ENCODE results near the gene RAB35. TPM values are rescaled to one million over a fixed set of nuclear protein-coding genes. Genes with fewer than 3 reads are reported as not detected.
A peak's percentile ranks its signal among the peaks of the same experiment; 100 is the strongest.

The RAB35 gene
- total RNA-seq, 2 experiments from 2014 or later, result 61.0 to 64.6 TPM

DNA sequence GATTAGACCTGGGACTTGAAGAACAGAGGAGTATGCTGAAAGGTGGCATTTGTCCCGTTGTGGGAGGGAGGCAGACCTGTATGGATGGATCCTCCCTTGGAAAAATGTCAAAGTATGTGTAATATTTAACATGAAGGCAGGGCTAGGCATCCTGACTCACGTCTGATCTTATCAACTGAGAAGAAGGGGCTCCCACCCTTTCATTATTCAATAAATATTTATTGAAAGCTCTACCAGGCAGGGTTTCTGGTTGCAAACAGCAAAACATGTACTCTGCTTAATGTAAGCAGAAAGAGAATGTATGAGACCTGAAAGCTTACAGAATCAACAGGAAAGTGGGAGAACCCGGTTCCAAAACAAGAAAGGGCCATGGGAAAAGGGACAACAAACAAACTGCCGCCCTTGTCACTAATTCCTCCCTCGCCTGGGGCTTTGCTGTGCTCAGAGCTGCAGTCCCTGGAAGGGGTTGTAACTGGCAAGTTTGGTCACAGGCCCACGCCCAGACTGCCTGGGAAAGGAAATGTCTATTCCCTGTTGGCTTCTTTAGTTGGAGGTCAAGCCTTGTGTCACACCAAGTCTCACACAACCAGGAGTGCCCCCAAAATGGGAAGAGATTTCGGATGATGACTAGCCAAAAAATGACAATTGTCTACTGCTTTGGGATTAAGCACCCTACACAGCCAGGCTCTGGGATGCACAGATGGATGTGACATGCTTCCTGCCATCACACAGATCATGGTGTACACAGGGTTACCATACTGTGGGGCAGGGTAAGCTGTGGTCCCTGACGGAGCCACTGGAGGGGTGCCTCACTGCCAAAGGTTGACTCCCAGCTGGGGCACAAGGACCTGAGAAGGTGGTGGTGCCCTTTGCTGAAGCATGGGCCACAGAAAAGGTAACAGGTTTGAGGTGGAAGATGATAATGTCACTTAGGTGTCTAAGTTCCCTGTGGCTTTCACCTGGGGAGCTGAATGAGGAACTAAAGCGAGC lies 36.8 kb downstream of the RAB35 start:
- Mint-ChIP-seq H3K27ac (no peak overlapping the region), H3K27me3 (ENCODE audit: low read depth) (no peaks in the 10 kb centered on the region), H3K9me3 (ENCODE audit: insufficient read depth) (no peaks in the 10 kb centered on the region), H3K36me3 (ENCODE audit: low read depth) (peaks cover 43% of the 10 kb centered on the region), H3K4me3 (no peak overlapping the region), H3K4me1 (ENCODE audit: low read depth) (peaks cover 17% of the 10 kb centered on the region)
- DNase-seq (no peak), ATAC-seq (no peak)
- ChIA-PET CTCF (interaction anchor here (1.0 kb wide), 1 partner anchor 91 kb away, joined by 4 read pairs; the partner anchor contains the start of gene BICDL1), POLR2A (interaction anchor here (1.0 to 1.1 kb wide), 2 partner anchors 23 to 72 kb away, joined by 3 to 4 read pairs; no protein-coding TSS in a partner anchor)

DNA sequence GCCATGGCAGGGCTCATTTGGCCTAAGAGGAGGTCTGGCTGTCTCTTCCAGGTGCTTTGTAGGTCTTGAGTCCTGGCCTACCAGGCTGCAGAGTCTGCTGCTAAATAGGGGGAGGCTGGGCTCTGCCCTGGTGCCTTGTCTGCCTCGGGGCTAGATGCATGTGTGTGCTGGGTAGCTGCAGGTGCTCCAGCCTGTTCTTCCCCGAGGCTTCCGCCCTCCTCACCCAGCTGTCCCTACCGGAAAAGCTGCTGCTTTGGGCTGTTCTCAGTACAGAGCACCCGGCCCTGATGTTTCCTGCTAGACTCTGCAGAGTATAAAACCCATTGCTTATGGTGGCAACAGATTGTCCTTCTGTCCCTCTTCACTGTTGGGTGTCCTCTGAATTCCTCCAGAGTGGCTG lies 37.7 kb downstream of the RAB35 start:
- peaks cover 24% of the 10 kb centered on the region for H3K4me1 Mint-ChIP-seq (ENCODE audit: low read depth)
- ChIA-PET POLR2A (interaction anchor here (1.1 to 1.2 kb wide), 2 partner anchors 71 to 72 kb away, joined by 4 read pairs; no protein-coding TSS in a partner anchor), CTCF (no interaction called here)
- H3K9me3 Mint-ChIP-seq (ENCODE audit: insufficient read depth), result no peaks in the 10 kb centered on the region
- peak; percentile 58 for ATAC-seq
- DNase-seq, result no peak
- peaks cover 44% of the 10 kb centered on the region for H3K36me3 Mint-ChIP-seq (ENCODE audit: low read depth)
- no peaks in the 10 kb centered on the region for H3K27me3 Mint-ChIP-seq (ENCODE audit: low read depth)
- peak overlapping the region; percentile 47 for H3K27ac Mint-ChIP-seq
- no peak overlapping the region for H3K4me3 Mint-ChIP-seq

DNA sequence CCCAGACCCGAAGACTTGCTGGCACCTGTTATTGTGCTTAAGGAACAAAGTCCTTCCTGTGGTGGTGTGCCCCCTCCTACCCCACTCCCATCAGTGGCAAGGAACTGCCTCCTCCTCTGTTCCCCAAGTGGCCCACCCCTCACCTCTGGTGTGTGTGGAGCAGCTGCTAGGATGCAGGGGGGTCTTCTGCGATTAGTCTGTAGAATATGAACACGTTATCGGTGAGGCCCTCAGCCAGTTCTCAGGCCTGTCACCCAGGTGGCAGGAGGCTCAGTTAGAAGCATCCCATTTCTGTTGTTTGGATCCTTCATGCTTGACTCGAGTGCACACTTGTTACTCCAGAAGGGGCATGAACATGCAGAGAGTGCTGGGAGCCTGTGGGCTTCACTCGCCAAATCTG lies 39.3 kb downstream of the RAB35 start:
- ATAC-seq, result no peak
- ChIA-PET POLR2A (interaction anchor here (0.6 kb wide), 1 partner anchor 47 kb away, joined by 3 read pairs; no protein-coding TSS in a partner anchor), CTCF (no interaction called here)
- no peak for DNase-seq
- H3K4me3 Mint-ChIP-seq, result no peak overlapping the region
- no peak overlapping the region for H3K27ac Mint-ChIP-seq
- no peaks in the 10 kb centered on the region for H3K27me3 Mint-ChIP-seq (ENCODE audit: low read depth)
- peaks cover 53% of the 10 kb centered on the region for H3K36me3 Mint-ChIP-seq (ENCODE audit: low read depth)
- no peaks in the 10 kb centered on the region for H3K9me3 Mint-ChIP-seq (ENCODE audit: insufficient read depth)
- peaks cover 24% of the 10 kb centered on the region for H3K4me1 Mint-ChIP-seq (ENCODE audit: low read depth)

DNA sequence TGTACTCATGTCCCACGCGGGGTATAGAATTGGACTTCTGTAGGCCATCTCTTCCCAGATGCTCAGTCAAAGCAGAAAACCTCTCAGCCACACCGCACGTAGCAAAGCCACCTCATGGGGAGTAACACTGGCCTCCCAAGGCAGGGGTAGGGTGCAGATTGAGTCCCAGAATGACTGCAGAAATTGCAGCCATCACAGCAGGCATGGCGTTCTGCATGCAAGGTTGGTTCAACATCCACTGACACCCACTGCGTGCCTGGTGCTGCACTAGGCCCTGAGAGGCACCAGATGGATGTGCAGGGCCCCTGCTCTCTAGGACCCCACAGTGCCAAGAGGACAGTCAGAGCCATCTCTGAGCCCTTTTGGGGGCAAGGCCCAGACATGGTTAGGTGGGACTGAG lies 39.9 kb downstream of the RAB35 start:
- CTCF ChIA-PET, result interaction anchor here (2.2 kb wide), 1 partner anchor 10 kb away, joined by 10 read pairs; no protein-coding TSS in a partner anchor
- no peak for DNase-seq
- H3K27ac Mint-ChIP-seq, result no peak overlapping the region
- POLR2A ChIA-PET, result no interaction called here
- H3K36me3 Mint-ChIP-seq (ENCODE audit: low read depth), result peaks cover 52% of the 10 kb centered on the region
- no peak overlapping the region for H3K4me3 Mint-ChIP-seq
- no peaks in the 10 kb centered on the region for H3K27me3 Mint-ChIP-seq (ENCODE audit: low read depth)
- H3K9me3 Mint-ChIP-seq (ENCODE audit: insufficient read depth), result no peaks in the 10 kb centered on the region
- peaks cover 21% of the 10 kb centered on the region for H3K4me1 Mint-ChIP-seq (ENCODE audit: low read depth)
- ATAC-seq, result no peak

DNA sequence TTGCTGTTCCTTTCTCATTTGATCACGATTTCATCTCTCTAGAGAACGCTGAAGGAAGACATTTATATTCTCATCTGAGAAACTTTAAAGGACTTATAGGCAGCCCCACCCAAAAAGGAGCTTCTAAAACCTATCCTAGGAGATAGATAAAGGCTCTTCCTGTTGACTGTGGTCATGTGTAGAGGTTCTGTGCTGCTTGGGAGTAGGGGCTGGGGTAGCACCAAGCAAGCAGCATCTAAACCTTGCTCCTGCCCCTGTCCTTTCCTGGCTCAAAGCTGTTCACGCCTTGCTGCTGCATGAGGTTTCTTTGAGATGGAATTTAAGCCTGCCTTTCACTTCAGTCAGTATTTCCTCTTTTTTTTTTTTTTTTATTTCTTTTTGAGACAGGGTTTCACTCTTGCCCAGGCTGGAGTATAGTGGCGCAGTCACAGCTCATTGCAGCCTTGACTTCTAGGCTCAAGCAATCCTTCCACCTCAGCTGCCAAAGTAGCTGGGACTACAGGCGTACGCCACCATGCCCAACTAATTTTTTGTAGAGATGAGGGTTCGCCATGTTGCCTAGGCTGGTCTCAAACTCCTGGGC lies 41.4 kb downstream of the RAB35 start:
- H3K9me3 Mint-ChIP-seq (ENCODE audit: insufficient read depth), result no peaks in the 10 kb centered on the region
- H3K4me3 Mint-ChIP-seq, result no peak overlapping the region
- ChIA-PET CTCF (interaction anchor here (2.2 kb wide), 1 partner anchor 12 kb away, joined by 10 read pairs; no protein-coding TSS in a partner anchor), POLR2A (no interaction called here)
- ATAC-seq (peak; percentile 45), DNase-seq (no peak)
- peaks cover 53% of the 10 kb centered on the region for H3K36me3 Mint-ChIP-seq (ENCODE audit: low read depth)
- H3K4me1 Mint-ChIP-seq (ENCODE audit: low read depth), result peaks cover 19% of the 10 kb centered on the region
- H3K27me3 Mint-ChIP-seq (ENCODE audit: low read depth), result no peaks in the 10 kb centered on the region
- peak overlapping the region; percentile 28 for H3K27ac Mint-ChIP-seq

DNA sequence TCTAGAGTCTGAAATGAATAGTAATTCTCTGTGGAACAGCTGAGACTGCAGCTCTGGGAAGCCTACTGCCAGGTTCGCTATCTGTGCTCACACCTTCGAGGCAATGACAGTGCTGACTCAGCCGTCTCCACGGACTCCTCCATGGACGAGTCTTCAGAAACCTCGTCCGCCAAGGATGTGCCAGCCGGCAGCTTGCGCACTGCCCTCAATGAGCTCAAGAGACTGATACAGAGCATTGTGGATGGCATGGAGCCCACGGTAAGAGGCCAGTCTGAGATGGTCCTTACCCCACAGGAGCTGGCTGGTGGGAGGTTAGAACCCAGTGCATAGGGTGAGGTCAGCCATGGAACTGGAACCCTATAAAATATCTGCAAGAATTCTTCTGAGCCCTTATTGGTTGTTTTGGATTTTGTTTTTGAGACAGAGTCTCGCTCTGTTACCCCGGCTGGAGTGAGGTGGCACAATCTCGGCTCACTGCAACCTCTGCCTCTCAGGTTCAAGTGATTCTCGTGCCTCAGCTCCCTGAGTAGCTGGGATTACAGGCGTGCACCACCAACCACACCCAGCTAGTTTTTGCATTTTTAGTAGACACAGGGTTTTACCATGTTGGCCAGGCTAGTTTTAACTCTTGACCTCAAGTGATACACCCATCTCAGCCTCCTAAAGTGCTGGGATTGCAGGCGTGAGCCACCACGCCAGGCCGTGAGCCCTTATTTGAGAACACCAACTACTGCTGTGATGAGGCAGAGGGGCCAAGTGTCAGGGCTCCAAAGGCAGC lies 43.9 kb downstream of the RAB35 start:
- DNase-seq, result no peak
- Mint-ChIP-seq H3K4me3 (no peak overlapping the region), H3K36me3 (ENCODE audit: low read depth) (peaks cover 49% of the 10 kb centered on the region), H3K9me3 (ENCODE audit: insufficient read depth) (no peaks in the 10 kb centered on the region), H3K27me3 (ENCODE audit: low read depth) (no peaks in the 10 kb centered on the region), H3K27ac (no peak overlapping the region), H3K4me1 (ENCODE audit: low read depth) (peaks cover 14% of the 10 kb centered on the region)
- ChIA-PET CTCF (interaction anchor here (0.8 to 1.1 kb wide), 2 partner anchors 9 to 14 kb away, joined by 3 to 5 read pairs; no protein-coding TSS in a partner anchor), POLR2A (interaction anchor here (1.0 kb wide), 1 partner anchor 129 kb away, joined by 3 read pairs; no protein-coding TSS in a partner anchor)
- ATAC-seq, result no peak

DNA sequence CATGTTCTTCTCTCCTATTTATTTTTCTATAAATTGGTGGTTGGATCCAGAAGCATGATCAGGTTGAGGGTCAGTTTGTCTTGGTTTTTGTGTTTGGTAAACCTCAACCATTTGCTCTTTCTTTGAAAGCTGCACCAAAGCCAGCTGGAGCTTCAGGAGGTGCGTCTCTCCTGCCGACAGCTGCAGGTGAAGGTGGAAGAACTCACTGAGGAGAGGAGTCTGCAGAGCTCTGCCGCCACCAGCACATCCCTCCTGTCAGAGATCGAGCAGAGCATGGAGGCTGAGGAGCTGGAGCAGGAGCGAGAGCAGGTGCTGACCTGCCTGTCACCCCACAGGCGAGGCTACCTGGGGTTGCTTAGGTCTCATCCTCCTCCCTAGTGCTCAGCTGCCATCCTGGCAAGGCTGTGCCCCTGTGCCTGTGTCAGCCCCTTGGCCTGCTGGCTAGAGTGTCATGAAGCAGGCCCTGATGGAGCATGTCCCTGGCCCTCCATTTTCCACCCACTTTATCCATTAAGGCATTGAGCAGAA lies 45.0 kb downstream of the RAB35 start:
- Mint-ChIP-seq H3K36me3 (ENCODE audit: low read depth) (peaks cover 42% of the 10 kb centered on the region), H3K27me3 (ENCODE audit: low read depth) (no peaks in the 10 kb centered on the region), H3K9me3 (ENCODE audit: insufficient read depth) (no peaks in the 10 kb centered on the region), H3K4me3 (no peak overlapping the region), H3K4me1 (ENCODE audit: low read depth) (peaks cover 14% of the 10 kb centered on the region), H3K27ac (no peak overlapping the region)
- POLR2A ChIA-PET, result interaction anchor here (0.5 kb wide), 1 partner anchor 283 kb away, joined by 3 read pairs; no protein-coding TSS in a partner anchor
- ATAC-seq (no peak), DNase-seq (no peak)
- CTCF ChIA-PET, result interaction anchor here (0.7 kb wide), 1 partner anchor 16 kb away, joined by 3 read pairs; no protein-coding TSS in a partner anchor

DNA sequence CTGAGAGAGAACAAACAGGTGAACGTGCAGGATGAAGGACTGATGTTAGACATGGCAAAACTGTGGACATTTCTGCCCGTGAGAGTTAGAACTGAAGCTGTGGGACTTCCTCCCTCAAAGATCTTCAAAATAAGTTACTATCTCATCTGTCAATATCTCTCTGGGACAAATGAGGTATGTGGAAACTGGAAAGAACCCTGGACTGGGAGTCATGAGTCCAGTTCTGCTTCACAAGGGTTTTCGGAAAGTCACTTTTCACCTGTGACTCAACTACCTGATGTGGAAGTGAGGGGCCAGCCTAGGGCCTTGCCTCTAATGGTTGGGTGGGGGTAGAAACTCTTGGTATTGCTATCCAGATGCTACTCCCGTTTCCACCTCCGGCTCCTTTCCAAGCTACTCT lies 47.3 kb downstream of the RAB35 start:
- no peaks in the 10 kb centered on the region for H3K27me3 Mint-ChIP-seq (ENCODE audit: low read depth)
- H3K4me3 Mint-ChIP-seq, result no peak overlapping the region
- POLR2A ChIA-PET, result no interaction called here
- peaks cover 36% of the 10 kb centered on the region for H3K36me3 Mint-ChIP-seq (ENCODE audit: low read depth)
- DNase-seq (no peak), ATAC-seq (no peak)
- CTCF ChIA-PET, result interaction anchor here (0.6 to 1.0 kb wide), 2 partner anchors 9 to 18 kb away, joined by 3 read pairs; no protein-coding TSS in a partner anchor
- no peak overlapping the region for H3K27ac Mint-ChIP-seq
- H3K4me1 Mint-ChIP-seq (ENCODE audit: low read depth), result peaks cover 3% of the 10 kb centered on the region
- no peaks in the 10 kb centered on the region for H3K9me3 Mint-ChIP-seq (ENCODE audit: insufficient read depth)

DNA sequence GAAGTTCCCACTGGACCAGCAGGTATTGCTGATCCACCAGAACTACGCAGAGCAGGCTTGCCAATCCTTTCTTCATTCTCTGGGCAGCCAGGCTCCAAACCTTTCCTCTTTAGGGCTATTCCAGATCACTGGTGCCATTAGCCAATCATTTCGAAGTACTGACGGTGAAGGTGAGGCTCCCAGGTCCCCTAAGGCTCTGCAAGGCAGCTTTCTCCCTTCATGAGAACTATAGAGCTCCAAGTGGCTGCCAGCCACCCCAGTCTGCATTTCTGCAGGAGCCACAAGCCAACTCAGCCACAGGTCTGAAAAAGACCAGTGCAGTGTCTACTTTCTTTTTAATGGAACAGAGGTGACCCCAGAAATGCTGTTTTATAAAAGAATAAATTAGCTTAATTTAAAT lies 48.7 kb downstream of the RAB35 start:
- POLR2A ChIA-PET, result no interaction called here
- ATAC-seq (no peak), DNase-seq (no peak)
- Mint-ChIP-seq H3K27me3 (ENCODE audit: low read depth) (no peaks in the 10 kb centered on the region), H3K4me1 (ENCODE audit: low read depth) (no peaks in the 10 kb centered on the region), H3K36me3 (ENCODE audit: low read depth) (peaks cover 29% of the 10 kb centered on the region), H3K9me3 (ENCODE audit: insufficient read depth) (no peaks in the 10 kb centered on the region), H3K4me3 (no peak overlapping the region), H3K27ac (no peak overlapping the region)
- CTCF ChIA-PET, result no interaction called here

DNA sequence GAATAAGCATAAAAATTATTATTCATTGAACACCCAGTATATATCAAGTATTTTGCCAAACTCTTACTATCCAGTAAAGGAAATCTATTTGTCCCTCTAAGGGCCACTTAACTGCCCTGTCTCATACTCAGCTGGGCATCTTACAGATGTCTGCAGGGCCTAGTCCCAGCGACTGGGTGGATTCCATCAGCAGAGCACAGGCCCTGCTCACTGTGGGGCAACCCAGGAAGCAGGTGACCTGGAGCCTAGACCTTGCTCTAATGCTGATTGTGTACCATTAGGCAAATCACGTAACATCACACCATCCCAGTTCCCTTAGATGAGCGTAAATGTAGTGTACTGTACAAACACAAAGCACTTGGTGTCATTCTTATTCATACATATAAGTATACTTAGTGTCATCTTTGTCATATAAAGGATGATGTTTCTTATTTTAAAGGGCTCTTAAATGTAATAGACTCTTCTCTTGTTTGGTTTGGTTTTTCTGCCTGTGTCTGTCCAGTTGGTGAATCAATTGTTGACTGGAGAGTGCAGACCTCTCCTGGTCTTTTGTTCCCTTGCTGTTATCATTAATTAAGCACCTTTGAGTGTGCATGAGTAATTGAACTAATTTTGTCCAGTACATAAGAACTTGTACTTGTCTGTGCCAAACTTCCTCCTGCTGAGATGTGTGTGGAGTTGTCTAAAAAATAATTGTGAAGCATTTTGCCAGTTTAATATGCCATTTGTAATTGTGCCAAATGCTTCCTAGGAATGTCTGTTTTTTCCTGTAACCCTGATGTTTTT lies 49.3 kb downstream of the RAB35 start:
- Mint-ChIP-seq H3K27ac (no peak overlapping the region), H3K27me3 (ENCODE audit: low read depth) (no peaks in the 10 kb centered on the region), H3K9me3 (ENCODE audit: insufficient read depth) (no peaks in the 10 kb centered on the region), H3K4me3 (no peak overlapping the region), H3K4me1 (ENCODE audit: low read depth) (no peaks in the 10 kb centered on the region), H3K36me3 (ENCODE audit: low read depth) (peaks cover 23% of the 10 kb centered on the region)
- DNase-seq (no peak), ATAC-seq (no peak)
- ChIA-PET CTCF (no interaction called here), POLR2A (no interaction called here)
